ENCODE data around the gene ZNF444.

ZNF444 gene

DNA sequence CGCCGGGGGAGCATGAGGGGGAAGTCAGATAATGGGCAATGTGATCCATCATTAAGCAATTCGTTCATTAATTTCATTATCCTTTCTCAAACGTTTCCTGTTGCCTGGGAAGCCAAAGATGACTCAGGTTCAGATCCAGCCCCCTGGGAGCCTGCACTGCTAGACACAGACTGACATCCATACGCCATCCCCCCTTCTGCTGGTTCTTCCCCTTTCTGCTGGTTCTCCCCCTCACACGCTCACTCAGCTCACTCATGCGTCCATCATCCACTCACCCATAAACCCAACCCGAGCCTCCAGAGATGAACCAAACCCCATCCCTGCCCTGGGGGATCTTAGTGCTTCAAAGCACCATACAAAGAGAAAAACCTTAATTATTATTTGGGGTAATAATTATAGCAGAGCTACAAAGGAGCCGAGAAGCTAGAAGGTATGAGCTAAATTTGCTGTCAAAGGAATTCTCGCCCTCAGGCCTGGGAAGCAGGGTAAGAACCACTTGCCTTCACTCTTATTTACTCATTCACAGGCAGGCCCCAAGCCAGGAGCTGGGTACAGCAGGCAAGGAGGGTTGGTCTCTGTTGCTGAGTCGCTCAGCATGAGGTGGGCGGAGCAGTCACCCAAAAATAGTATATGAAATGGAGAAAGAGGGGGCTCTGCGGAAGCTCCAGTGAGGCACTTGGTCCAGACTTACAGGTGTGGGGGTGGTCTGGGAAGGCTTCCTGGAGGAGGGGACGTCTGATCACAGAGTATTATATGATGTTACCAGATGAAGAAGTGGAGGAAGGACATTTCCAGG is 7.0 kb upstream of the ZNF444 start:
- no peak overlapping the region for H3K4me3 ChIP-seq
- no peak overlapping the region for H3K27ac ChIP-seq
- DNase-seq (ENCODE audit: low spot score) = no peak
- TF ChIP-seq, protein P1, sequence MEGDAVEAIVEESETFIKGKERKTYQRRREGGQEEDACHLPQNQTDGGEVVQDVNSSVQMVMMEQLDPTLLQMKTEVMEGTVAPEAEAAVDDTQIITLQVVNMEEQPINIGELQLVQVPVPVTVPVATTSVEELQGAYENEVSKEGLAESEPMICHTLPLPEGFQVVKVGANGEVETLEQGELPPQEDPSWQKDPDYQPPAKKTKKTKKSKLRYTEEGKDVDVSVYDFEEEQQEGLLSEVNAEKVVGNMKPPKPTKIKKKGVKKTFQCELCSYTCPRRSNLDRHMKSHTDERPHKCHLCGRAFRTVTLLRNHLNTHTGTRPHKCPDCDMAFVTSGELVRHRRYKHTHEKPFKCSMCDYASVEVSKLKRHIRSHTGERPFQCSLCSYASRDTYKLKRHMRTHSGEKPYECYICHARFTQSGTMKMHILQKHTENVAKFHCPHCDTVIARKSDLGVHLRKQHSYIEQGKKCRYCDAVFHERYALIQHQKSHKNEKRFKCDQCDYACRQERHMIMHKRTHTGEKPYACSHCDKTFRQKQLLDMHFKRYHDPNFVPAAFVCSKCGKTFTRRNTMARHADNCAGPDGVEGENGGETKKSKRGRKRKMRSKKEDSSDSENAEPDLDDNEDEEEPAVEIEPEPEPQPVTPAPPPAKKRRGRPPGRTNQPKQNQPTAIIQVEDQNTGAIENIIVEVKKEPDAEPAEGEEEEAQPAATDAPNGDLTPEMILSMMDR (IDR thresholded peaks at IDR 0.05) = no peak

DNA sequence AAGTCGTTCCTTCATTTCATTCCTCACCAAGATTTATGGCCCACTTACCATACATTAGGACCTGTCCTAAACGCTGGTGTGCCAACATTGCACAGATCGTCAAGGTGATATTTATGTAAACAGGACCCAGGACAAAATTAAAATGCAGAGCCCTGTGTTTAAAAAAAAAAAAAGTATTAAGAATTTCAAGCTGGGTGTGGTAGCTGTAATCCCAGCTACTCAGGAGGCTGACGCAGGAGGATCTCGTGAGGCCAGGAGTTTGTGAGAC is 6.5 kb upstream of the ZNF444 start:
- TF ChIP-seq, protein P1 (IDR thresholded peaks at IDR 0.05) = no peak
- H3K27ac ChIP-seq = no peak overlapping the region

DNA sequence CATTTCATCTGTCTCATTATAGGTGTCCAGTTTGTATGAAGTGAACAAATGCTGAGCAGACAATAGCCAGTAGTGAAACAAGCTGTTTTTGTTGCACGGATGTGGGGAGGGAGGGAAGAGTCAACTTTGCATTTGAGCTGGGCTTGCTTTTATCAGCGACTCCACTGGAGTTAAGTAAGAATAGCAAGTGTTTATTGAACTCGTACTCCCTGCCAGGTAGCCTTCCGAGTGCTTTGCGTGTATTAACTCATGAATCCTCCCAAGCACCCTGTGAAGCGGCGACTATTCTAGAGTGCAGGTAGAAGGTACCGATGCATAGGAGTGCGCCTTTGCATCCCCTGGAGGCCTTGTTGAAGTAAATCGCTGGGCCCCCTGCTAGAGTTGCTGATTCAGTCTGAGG is 4.7 kb upstream of the ZNF444 start:
- H3K27ac ChIP-seq = no peak overlapping the region
- DNase-seq (ENCODE audit: low spot score) = no peak
- TF ChIP-seq, protein P1 (IDR thresholded peaks at IDR 0.05) = no peak
- no peak overlapping the region for H3K4me3 ChIP-seq

More for the DNA sequence above, 6.5 kb upstream of the ZNF444 start:
- no peak overlapping the region for H3K4me3 ChIP-seq
- no peak for DNase-seq (ENCODE audit: low spot score)

DNA sequence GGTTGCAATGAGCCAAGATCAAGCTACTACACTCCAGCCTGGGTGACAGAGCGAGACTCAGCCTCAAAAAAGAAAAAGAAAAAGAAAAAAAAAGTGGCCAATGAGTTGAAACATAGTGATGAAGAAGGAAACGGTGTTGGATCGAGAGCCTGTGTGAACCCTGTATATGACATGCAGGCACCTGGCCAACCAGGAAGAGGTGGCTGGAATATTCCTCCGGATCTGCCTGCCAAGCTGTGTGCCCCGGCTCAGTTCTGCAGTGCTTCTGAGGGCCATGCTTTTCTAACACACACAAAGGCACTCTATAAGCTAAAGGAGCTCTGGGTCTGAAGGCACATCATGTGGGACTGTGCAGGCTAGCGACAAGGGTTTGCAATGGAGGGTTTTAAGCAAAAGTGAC is 3.7 kb upstream of the ZNF444 start:
- DNase-seq (ENCODE audit: low spot score) = no peak
- Histone ChIP-seq H3K4me3 (no peak overlapping the region), H3K27ac (no peak overlapping the region)
- TF ChIP-seq, protein P1 (IDR thresholded peaks at IDR 0.05) = no peak

DNA sequence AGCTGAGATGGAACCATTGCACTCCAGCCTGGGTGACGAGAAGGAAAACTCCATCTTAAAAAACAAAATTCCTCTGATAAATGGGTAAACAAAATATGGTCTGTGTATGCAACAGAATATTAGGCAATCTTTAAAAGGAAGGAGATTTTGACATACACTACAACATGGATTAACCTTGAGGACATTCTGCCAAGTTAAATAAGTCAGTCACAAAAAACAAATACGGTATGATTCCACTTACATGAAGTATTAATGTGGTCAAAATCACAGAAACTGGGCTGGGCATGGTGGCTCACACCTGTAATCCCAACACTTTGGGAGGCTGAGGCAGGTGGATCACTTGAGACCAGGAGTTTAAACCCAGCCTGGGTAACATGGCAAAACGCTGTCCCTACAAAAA is 3.0 kb upstream of the ZNF444 start:
- no peak for DNase-seq (ENCODE audit: low spot score)
- TF ChIP-seq, protein P1 (IDR thresholded peaks at IDR 0.05) = no peak
- Histone ChIP-seq H3K27ac (no peak overlapping the region), H3K4me3 (no peak overlapping the region)

DNA sequence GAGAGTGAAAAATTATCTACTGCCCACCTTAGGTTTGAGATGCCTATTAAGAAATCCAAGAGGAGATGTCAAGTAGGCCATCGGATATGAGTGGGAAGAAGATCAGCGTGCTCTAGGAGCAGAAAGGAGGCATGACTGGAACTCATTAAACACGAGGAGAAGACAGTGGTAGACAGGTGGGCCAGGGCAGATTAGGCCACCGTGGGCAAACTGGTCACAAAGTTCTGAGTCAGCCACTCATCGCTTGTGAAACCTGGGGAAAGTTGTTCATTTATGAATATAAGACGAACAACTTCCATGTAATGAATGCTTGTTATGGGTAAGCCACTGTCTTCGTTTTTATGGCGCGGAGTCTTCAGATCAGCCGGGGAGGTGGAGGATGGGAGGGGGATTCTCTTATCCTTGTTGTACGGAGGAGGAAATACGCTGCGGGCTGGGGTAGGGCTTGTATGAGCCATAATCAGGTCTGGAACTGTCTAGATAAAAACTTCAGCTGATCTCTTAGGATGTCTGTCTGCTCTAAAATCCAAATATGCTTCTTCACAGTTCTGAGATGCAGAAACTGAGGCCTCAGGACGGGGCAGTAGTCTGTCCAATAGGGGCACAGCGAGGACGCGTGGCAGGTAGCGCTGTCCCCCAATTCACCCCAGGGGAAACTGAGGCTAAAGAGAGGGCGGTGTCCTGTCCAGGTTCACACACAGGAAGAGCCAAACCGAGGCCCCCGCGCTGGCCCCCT is 1.1 kb upstream of the ZNF444 start:
- no peak for DNase-seq (ENCODE audit: low spot score)
- TF ChIP-seq, protein P1 (IDR thresholded peaks at IDR 0.05) = no peak
- Histone ChIP-seq H3K4me3 (peak overlapping the region; percentile 76), H3K27ac (peak overlapping the region; percentile 70 to 96)

Data from coronary artery (tissue), 2 donors.